GM21619 (cell line): ENCODE results near the gene SNRPA.

Source experiments
- ATAC-seq: cut with Tn5 transposase; IDR thresholded peaks from one replicate; pipeline ENCODE4 v1.9.1; 2021; ENCODE audit not compliant: unreplicated experiment

The SNRPA gene

DNA sequence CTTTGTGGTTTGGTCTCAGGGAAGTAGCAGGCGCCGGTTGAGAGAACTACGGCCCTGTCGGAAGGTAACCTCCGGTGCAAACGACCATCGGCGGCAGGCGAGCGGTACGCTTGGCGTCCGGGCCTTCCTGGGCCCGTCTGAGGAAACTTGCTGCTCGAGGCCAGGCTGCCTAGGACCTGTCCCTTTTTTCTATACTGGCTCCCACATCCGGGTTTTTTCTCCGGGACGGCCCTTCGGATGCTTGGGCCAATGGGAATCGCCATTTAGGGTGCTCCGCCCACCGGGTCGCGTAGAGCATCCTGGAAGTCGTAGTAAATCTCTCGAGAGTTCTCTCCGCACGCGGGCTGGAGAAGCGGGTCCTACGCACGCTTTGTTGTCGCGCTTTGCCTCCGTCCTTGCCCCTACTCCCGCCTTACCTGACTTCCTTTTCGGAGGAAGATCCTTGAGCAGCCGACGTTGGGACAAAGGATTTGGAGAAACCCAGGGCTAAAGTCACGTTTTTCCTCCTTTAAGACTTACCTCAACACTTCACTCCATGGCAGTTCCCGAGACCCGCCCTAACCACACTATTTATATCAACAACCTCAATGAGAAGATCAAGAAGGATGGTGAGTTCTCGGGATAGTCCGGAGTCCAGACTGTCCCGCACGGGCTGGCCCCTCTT lies at the start of gene SNRPA:
Gene SNRPA, plus strand, starts transcription at position 330 of the 664 bp plus-strand sequence. Its CDS starts 206 bp downstream, at position 536.
- ATAC-seq = peak; percentile 54

DNA sequence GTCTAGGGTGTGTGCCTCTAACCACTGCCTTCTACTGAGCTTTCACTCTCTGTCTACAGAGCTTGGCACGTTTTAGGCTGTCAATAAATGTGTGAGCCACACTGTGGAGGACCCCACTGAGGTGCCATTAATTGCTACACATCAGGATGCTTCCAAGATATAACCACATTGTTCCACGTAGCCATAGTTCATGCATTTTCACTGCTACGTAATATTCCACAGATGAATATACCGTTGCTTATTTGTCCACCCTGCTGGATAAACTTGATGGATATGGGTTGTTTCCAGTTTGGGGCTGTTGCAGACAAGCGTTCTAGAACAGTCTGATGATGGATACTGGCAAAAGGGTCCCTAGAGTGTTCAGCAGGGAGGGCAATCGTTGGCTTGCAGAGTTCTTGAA lies 49.2 kb upstream of the SNRPA start:
- no peak for ATAC-seq

DNA sequence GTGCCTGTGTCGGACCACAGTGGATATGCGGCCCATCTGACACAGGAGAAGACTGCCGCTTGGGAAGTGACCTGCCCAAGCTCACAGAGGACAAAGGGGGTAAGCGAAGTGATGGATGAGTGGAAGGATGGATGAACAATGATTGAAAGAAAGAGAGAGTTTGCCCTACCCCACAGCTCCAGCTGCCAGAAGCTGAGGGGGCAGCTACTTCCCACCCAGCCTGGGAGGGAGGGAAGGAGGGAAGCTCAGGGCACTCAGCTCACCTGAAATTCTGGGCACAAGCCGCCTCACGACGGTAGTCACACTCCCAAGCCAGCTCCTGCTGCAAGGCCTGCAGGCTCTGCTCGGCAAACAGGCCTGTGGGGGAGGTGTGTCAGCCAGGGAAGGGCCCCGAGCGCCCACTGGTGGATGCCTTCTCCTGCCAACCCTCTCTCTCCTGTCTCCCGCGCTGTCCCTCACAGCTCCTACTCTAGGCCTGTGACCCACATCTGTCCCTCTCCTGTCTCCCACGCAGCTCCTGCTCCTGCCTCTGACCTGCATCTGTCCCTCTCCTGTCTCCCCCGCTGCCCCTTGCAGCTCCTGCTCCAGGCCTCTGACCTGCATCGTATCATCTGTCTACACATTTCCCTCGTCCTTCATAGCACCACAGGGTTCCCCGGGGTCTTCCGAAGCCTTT lies 48.5 kb upstream of the SNRPA start:
- no peak for ATAC-seq

DNA sequence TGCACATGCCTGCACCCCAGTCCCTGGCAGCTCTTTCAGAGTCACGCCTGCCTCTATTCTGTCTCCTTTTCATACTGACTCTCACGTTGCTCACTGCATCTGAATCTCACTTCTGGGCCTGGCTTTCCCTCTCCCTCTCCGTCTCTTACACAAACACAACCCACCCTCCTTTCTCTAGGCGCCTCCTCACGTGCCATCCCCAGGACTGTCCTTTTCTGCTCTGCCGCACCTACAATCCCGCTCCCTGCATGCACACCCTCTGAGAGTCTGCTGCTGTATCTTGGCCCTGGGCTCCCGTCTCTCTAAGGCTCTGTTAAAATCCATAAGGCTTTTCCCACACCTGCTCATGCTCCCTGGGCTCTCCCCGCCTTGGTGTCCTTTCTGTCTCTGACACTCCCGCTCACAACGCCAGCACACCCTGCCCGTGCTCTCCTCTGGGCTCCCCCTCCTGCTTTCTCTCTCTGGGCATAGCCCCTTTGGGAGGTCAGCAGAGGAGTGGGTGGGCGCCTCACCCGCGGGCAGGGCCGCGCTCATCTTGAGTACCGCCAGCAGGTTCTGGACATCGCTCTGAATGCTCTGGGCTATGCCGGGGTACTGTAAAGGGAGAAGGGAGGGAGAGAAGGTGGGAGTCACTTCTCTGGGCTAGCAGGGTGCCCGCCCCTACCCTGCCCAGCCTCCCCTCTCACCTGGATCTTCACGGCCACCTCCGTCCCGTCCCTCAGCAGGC lies 47.8 kb upstream of the SNRPA start:
- no peak for ATAC-seq

DNA sequence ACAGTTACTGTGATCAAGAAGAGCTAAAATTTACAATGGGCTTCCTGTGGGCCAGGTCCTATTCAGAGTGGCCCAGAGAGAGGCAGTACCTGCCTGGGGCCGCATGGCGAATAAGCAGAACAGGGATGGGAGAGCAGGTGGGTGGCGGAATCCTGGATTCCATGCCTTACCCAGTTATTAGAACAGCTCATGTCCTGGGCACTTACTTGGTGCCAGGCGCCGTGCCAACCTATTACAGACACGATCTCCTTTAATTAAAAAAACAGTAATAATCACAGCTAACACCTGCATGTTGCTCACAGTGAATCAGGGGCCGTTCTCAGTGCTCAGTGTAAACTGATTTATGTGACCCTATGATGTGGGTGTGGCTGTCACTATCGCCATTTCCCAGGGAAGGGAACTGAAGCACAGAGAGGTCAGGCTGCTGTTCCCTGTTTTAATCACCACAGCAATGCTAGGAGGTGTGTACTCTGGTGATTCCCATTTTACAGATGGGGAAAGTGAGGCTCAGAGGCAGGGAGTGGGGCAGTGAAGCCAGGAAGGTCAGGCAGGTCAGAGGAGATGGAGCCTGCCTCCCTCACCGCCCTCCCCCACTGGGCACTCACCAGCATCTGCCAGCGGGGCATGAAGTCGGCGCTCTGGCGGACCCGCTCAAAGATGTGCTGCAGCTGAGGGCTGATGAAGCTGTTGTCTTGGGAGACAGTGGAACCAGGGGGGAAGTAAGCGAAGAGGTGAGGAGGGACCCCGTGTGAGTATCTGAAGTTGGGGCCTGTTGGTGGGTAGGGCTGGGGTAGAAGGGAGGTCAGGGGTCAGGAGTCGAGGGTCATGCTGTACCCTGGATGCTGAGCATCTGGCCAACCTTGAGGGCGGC lies 46.3 kb upstream of the SNRPA start:
- no peak for ATAC-seq

DNA sequence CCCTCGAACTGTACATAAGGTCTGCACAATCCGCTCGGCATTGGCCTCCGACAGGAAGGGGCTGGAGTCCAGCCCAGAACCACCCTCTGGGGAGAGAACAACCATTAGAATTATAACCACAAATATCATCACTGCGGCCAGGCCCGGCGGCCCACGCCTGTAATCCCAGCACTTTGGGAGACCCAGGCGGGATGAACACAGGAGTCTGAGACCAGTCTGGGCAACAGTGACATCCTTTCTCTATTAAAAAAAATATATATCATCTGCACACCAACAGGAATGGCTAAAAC lies 45.7 kb upstream of the SNRPA start:
- no peak for ATAC-seq

DNA sequence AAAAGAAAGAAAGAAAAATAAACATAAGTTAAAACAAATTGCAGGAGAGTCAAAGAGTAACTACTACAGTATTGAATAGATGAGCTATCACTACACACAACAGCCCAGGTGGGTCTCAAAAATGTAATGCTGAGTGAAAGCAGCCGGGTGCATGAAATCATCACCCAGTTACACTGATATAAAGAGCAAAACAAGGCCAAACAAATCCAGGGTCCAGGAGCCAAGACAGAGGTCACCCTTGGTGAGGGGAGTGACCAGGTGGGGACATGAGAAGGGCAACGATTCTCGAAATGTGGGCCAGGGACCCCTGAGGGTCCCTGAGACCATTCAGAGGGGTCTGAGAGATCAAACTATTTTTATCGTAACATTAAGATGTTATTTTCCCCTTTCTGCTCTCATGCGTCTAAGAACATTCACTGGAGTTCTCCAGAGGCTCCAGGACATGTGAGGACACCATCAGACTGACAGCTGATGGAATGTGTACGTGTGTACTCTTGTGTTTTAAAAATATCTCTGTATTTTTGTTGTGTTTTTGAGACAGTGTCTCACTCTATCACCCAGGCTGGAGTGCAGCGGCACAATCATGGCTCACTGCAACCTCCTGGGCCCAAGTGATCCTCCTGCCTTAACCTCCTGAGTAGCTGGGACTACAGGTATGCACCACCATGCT lies 44.9 kb upstream of the SNRPA start:
- ATAC-seq = no peak

DNA sequence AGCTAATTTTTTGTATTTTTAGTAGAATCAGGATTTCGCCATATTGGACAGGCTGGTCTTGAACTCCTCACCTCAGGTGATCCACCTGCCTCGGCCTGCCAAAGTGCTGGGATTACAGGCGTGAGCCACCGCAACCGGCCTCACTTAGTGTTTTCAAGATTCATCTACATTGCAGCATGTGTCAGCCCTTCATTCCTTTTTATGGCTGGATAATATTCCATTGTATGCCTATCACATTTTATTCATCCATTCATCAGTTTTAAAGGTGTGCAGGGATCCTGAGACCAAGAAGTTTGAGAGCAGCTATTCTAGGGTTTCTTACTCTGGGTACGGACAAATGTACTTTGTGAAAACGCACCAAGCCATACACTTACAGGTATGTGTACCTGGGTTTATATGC lies 43.4 kb upstream of the SNRPA start:
- ATAC-seq = no peak

DNA sequence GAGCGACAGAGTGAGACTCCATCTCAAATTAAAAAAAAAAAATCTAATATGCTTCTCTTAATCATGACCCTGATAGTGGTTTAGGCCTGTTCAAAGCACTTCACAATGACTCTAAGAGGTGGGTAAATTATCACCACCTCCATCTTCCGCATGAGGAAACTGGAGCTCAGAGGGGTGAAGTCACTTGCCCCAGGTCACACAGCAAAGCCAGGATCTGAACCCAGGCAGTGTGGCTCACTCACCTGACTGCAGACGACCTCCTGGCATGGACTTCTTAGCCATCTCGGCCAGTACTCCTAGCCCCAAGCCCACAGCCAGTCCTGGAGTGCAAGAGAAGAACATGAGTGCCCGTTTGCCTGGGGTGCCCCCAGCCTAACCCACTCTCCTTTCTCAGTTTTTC lies 41.2 kb upstream of the SNRPA start:
- no peak for ATAC-seq

DNA sequence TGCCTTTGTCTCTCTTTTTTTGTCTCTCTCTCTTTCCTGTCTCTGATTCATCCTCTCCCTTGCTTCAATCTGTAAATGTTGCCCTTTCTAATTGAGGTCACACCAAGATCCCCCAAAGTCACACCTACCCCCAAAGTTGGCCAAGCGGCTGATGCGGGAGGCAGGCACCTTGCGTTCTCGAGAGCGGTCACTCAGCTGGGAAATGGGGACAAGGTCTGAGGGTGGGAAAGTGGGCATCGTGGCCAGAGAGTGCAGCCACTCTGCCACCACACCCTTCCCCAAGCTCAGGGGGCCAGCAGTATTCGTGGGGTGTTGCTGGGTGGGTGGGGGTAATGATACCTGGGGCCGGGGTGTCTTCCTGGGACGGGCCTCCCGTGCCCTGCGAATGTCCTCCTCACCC lies 37.1 kb upstream of the SNRPA start:
- ATAC-seq = no peak

DNA sequence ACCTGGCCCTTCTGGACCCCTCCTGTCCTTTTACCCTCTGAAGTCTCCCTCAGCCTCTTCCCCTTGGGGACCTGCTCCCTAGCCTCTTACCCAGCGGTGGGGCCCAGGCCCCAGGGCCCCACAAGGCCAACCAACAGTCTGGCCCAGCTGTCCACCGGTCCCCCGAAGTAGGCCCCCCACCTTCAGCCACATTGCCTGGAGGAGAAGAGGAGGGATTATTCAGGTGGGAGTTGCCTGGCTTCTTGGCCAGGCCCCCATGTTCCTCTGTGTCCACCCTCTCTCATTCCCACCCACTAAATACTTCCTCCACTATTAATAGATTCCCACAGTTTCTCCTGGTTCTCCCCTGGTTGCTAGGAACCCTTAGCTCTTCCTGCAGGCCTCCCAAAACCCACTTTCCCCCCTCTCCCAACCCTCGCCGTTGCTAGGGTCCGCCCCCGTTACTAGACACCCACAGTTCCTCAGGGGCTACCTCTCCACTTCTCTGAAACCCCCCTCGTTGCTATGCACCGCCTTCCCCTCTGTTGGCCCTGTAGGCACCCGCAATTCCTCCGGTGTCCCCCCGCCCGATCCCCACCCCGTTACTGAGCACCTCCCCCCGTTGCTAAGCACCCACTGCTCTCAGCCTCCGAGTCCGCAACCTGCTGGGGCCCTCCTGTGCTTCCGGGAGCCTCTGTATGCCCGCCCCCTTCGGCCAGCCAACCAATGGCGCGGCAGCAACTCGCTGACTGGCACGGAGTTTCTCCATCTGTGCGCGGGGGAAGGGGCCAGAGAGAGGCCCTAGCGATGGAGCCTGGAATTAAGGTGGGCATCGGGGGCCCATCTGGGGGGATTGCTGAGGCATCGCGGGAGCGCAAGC lies 36.3 kb upstream of the SNRPA start:
- ATAC-seq = peak; percentile 39

DNA sequence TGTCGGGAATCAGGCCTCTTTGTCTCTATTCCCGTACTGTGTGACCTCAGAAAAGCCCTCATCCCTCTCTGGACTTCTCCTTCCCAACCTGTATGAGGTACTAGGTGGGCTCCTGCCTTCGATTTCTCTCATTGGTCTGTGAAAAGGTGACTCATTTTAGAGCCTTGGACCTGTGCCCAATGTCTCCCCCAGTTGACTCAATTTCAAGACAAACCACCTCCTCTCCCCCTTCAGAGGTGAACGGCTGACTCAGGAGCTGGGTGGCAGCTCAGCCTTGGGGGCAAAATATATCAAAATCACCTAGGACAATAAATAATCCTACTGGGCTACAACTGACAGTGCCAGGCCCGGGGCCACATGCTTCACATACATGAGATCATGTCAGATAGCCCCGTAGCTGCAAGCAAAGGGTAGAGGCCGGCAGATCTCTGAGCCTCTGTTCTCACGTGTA lies 34.9 kb upstream of the SNRPA start:
- ATAC-seq = no peak

DNA sequence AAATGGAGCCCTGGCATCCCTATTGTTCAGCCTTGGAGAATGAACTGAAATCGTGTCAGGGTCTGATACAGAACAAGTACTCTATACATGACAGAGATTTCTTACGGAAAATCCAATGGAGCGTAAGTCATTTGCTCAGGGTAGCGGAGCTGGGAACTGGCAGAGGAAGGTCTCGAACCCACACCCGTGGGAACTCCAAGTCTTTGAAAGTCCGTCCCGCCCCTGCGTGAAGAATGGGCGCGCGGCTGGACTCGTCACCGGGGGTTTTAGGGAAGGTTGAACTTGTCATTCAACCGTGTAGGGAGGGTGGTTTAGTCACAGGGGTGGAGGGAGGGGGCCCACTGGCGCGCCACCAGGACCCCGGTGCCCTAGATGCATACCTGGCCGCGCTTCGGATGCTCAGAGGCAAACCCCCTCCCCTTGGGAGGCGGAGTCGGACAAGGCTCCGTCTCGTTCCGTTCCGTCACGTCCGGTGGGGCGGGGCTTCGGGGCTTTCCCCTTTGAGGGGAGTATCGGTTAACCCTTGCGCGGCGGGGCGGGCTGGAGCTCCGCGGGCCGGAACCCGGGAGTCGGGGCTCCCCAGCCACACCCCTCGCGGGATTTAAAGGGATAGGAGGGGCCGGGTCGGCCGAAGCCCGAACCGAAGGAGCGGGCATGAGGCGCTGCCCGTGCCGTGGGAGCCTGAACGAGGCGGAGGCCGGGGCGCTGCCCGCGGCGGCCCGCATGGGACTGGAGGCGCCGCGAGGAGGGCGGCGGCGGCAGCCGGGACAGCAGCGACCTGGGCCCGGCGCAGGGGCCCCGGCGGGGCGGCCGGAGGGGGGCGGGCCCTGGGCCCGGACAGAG lies 34.3 kb upstream of the SNRPA start, which contains the start of the genes COQ8B and ITPKC:
Gene COQ8B, minus strand, starts transcription at position 405 of the 843 bp plus-strand sequence. CDS start 2,254 bp downstream, outside the sequence.
Gene ITPKC, plus strand, starts transcription at position 631 of the 843 bp plus-strand sequence. Its CDS starts 24 bp downstream, at position 655.
- peak; percentile 62 for ATAC-seq

DNA sequence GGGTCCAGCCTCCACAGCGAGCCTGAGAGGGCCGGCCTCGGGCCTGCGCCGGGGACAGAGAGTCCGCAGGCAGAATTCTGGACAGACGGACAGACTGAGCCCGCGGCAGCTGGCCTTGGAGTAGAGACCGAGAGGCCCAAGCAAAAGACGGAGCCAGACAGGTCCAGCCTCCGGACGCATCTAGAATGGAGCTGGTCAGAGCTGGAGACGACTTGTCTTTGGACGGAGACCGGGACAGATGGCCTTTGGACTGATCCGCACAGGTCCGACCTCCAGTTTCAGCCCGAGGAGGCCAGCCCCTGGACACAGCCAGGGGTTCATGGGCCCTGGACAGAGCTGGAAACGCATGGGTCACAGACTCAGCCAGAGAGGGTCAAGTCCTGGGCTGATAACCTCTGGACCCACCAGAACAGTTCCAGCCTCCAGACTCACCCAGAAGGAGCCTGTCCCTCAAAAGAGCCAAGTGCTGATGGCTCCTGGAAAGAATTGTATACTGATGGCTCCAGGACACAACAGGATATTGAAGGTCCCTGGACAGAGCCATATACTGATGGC lies 33.6 kb upstream of the SNRPA start:
- peak; percentile 3 for ATAC-seq

DNA sequence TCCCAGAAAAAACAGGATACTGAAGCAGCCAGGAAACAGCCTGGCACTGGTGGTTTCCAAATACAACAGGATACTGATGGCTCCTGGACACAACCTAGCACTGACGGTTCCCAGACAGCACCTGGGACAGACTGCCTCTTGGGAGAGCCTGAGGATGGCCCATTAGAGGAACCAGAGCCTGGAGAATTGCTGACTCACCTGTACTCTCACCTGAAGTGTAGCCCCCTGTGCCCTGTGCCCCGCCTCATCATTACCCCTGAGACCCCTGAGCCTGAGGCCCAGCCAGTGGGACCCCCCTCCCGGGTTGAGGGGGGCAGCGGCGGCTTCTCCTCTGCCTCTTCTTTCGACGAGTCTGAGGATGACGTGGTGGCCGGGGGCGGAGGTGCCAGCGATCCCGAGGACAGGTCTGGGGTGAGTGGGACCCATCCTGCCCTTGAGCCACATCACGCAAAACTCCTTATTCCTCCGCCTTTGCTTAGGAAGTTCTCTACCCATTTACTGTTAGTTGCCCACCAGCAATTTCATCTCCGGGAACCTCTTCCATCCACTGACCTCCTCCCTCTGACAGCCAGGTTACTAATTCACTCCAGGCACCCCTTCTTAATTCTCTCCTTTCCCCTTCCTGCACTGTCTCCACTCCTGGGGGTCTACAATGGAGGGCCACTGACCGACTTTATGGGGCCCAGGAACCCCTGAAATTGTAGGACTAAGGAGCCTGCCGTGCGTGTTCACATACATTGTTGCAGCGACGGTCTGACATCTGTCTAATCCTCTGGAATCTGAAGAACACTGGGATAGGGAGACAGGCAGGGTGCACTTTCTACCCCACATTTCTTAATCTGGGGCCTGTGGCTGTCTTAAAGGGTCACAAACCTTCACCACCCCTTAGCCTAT lies 32.9 kb upstream of the SNRPA start:
- no peak for ATAC-seq

DNA sequence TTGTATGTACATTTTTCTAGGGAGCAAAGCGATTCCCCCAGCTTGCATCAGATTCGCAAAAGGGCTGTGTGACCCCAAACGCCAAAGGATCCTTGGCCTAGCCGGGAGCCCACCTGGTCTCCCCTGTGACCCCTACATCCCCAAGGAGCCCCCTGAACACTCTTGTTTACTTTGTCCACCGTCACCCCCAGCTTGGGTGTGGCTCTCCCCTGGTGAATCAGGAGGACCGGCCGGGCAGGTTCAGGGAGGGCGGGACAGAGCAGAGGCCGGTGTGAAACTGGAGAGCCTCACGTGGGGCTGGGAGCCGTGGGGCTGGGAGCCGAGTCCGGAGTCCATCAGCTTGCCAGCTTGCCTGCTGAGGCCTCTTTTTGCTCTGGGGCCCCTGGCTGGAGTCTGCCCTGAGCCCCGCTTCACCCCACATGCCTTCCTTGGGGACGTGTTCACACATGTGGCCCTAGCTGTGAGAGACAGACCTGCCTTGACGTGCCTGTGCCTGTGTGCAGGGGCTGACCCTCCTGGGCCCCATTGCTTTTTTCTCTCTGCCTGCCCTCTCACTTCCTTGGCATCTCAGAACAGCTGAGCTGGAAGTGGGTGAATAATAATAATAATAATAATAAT lies 32.1 kb upstream of the SNRPA start:
- ATAC-seq = no peak

DNA sequence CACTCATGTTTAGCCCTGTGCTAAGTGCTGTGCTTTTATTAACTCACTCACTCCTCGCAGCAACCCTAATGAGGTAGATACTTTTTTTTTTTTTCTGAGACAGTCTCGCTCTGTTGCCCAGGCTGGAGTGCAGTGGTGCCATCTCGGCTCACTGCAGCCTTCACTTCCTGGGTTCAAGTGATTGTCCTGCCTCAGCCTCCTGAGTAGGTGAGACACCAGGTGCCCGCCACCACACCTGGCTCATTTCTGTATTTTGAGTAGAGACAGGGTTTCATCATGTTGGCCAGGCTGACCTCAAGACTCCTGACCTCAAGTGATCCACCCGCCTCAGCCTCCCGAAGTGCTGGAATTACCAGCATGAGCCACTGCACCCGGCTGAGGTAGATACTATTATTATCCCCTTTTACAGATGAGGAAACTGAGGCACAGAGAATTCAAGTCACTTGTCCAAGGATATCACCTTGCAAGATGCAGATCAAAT lies 31.5 kb upstream of the SNRPA start:
- ATAC-seq = no peak
